Measurements from ENCODE around the gene TMEM132D. TPM values are rescaled to one million over a fixed set of nuclear protein-coding genes. Genes with fewer than 3 reads are reported as not detected.

The TMEM132D gene
- polyA plus RNA-seq, 4 donors, result 0.10 to 0.21 TPM; not detected in 2

DNA sequence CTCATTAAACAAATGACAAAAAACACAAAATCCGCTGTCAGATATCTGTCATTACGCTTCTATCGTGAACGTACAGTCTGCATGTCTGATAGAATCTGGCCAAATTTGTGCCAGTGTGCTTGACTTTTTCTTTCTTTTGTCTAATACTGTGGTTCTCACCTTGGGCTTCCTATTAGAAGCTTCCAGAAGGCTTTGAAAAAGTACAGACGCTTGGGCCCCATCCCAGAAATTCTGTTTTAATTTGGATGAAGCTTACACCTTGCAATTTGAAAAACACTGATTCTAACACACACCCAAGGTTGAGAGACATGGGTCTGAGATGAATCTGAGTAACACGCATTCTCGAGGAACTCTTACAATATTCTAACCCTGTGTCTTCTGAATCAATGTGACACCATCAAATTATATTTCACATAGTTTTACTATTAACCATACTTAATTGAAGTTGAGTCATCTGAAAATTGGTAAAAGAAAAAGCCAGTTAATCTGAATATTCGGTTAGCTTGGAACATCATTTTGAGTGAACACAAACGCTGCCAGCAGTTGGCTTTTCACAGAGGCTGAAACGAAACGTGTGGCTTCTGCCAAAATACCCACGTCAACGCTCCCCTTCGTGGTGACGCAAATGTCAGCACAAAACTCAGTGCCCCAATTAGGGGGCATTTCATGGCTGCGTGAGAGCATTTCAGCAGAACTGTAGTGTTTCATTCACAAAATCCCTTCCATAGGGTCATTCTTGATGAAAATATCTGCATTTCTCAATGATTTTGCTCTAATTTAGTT is 420.5 kb downstream of the TMEM132D start:
- Histone ChIP-seq H3K4me1 (ENCODE audit: control insufficient read depth in 3 of 3, insufficient read depth in 2 of 3, low read depth in 1 of 3, low read length in 2 of 3) (no peaks in the 10 kb centered on the region), H3K27me3 (ENCODE audit: control insufficient read depth in 3 of 3, insufficient read depth in 3 of 3, low read length in 3 of 3) (no peaks in the 10 kb centered on the region), H3K36me3 (ENCODE audit: control insufficient read depth in 3 of 3, insufficient read depth in 2 of 3, low read depth in 1 of 3, low read length in 3 of 3) (no peaks in the 10 kb centered on the region), H3K4me3 (ENCODE audit: low read depth in 1 of 3, low read length in 3 of 3) (no peak overlapping the region), H3K9me3 (ENCODE audit: control insufficient read depth in 2 of 2, insufficient read depth in 1 of 2, low read depth in 1 of 2, low read length in 1 of 2) (peaks cover 0 to 3% of the 10 kb centered on the region in 2 donors), H3K27ac (ENCODE audit: low read depth in 1 of 3, low read length in 2 of 3) (no peak overlapping the region)
- FAIRE-seq, result no peak
- WGBS, 3 donors, result 90 to 95% (median 91%) methylated on average over 16 of the region's 16 CpGs
- DNase-seq, result no peak

DNA sequence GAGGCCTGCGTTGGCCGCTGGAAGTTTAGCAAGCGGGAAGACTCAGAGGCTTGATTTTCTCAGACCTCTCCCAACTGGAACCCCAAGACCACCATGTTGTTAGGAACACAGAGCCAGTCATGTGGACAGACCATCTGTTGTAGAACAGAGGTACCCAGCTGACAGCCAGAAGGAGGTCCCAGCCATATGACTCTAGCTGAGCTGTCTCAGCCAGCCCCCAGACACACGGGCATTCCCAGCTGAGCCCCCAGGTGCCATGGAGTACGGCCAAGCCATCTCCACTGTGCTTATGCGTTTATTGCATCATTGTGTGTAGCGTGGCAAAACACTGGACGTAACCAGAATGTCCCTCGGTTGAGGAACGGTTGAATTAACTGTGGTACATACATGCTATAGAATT is 421.9 kb downstream of the TMEM132D start:
- Histone ChIP-seq H3K4me3 (ENCODE audit: low read depth in 1 of 3, low read length in 3 of 3) (no peak overlapping the region), H3K27me3 (ENCODE audit: control insufficient read depth in 3 of 3, insufficient read depth in 3 of 3, low read length in 3 of 3) (no peaks in the 10 kb centered on the region), H3K9me3 (ENCODE audit: control insufficient read depth in 2 of 2, insufficient read depth in 1 of 2, low read depth in 1 of 2, low read length in 1 of 2) (peaks cover 0 to 3% of the 10 kb centered on the region in 2 donors), H3K36me3 (ENCODE audit: control insufficient read depth in 3 of 3, insufficient read depth in 2 of 3, low read depth in 1 of 3, low read length in 3 of 3) (no peaks in the 10 kb centered on the region), H3K27ac (ENCODE audit: low read depth in 1 of 3, low read length in 2 of 3) (no peak overlapping the region), H3K4me1 (ENCODE audit: control insufficient read depth in 3 of 3, insufficient read depth in 2 of 3, low read depth in 1 of 3, low read length in 2 of 3) (no peaks in the 10 kb centered on the region)
- FAIRE-seq, result no peak
- WGBS, 3 donors, result 86 to 88% (median 86%) methylated on average over 10 of the region's 10 CpGs
- no peak for DNase-seq

DNA sequence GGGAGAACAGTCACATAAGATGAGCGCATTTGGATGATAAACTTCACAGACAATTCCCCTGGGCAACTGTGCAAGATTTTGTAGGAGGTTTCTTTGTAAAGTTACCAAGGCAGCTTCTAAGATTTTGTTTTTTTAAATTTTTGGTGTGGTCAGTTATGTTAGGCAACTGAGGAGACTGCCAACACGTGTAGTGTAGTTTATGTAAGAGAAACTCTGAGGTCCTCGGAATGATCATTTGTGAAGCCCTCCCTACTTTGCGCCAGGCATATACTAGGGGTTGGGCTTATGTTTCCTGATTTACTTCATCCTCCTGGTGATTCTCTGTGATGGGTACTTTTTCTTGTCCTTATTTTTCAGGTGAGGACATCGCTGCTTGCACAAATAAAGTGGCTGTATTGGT is 433.6 kb downstream of the TMEM132D start:
- Histone ChIP-seq H3K27ac (ENCODE audit: low read depth in 1 of 3, low read length in 2 of 3) (no peak overlapping the region), H3K36me3 (ENCODE audit: control insufficient read depth in 3 of 3, insufficient read depth in 2 of 3, low read depth in 1 of 3, low read length in 3 of 3) (no peaks in the 10 kb centered on the region), H3K27me3 (ENCODE audit: control insufficient read depth in 3 of 3, insufficient read depth in 3 of 3, low read length in 3 of 3) (no peaks in the 10 kb centered on the region), H3K4me1 (ENCODE audit: control insufficient read depth in 3 of 3, insufficient read depth in 2 of 3, low read depth in 1 of 3, low read length in 2 of 3) (no peaks in the 10 kb centered on the region), H3K4me3 (ENCODE audit: low read depth in 1 of 3, low read length in 3 of 3) (no peak overlapping the region), H3K9me3 (ENCODE audit: control insufficient read depth in 2 of 2, insufficient read depth in 1 of 2, low read depth in 1 of 2, low read length in 1 of 2) (no peaks in the 10 kb centered on the region)
- FAIRE-seq (no peak), DNase-seq (no peak)
- WGBS, 3 donors, result 73 to 84% (median 82%) methylated on average over 5 of the region's 5 CpGs

DNA sequence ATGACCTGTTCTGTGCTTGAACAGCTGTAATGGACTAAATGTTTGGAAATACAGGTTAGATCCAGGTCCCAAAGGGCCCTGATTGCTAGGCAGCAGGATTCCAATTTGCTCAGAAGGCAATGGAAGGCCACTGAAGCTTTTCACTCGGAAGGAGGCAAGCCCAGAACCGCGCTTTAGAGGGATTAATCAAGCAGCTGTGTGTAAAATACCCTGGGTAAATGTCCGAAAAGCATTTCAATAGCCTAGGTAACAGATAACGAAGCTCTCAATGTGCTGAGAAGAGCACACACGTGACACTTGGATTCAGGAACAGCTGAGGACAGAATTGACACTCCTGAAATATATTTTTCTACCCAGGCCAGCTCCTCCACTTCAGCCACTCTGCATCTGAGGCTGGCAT is 436.1 kb downstream of the TMEM132D start:
- no peaks in the 10 kb centered on the region for H3K9me3 ChIP-seq (ENCODE audit: control insufficient read depth in 2 of 2, insufficient read depth in 1 of 2, low read depth in 1 of 2, low read length in 1 of 2)
- no peak overlapping the region for H3K4me3 ChIP-seq (ENCODE audit: low read depth in 1 of 3, low read length in 3 of 3)
- no peak for DNase-seq
- H3K4me1 ChIP-seq (ENCODE audit: control insufficient read depth in 3 of 3, insufficient read depth in 2 of 3, low read depth in 1 of 3, low read length in 2 of 3), result no peaks in the 10 kb centered on the region
- no peak overlapping the region for H3K27ac ChIP-seq (ENCODE audit: low read depth in 1 of 3, low read length in 2 of 3)
- H3K27me3 ChIP-seq (ENCODE audit: control insufficient read depth in 3 of 3, insufficient read depth in 3 of 3, low read length in 3 of 3), result no peaks in the 10 kb centered on the region
- no peaks in the 10 kb centered on the region for H3K36me3 ChIP-seq (ENCODE audit: control insufficient read depth in 3 of 3, insufficient read depth in 2 of 3, low read depth in 1 of 3, low read length in 3 of 3)
- 80 to 87% (median 84%) methylated on average over 6 of the region's 6 CpGs for WGBS, 3 donors
- FAIRE-seq, result no peak

DNA sequence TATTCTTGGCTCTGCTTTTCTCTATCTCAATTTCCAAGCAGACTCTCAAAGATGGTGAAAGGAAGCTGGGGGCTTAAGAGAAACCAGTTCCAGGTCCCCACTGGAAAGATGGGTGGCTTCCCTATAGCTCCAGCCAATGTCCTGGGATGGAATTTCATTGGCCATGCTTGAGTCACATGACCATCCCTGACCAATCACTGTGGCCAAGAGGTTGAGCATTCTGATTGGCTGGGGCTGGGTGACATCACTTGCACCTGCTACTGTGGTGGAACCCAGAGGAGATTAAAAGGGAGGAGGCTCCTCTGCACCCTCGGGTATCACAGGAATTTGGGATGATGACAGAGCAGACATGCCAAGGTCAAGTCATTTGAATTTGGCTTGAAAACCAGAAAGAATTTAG is 436.5 kb downstream of the TMEM132D start:
- WGBS, 3 donors, result 47 to 68% (median 63%) methylated on average over 1 of the region's 1 CpG
- no peaks in the 10 kb centered on the region for H3K9me3 ChIP-seq (ENCODE audit: control insufficient read depth in 2 of 2, insufficient read depth in 1 of 2, low read depth in 1 of 2, low read length in 1 of 2)
- no peaks in the 10 kb centered on the region for H3K27me3 ChIP-seq (ENCODE audit: control insufficient read depth in 3 of 3, insufficient read depth in 3 of 3, low read length in 3 of 3)
- no peak for FAIRE-seq
- no peak overlapping the region for H3K27ac ChIP-seq (ENCODE audit: low read depth in 1 of 3, low read length in 2 of 3)
- no peaks in the 10 kb centered on the region for H3K4me1 ChIP-seq (ENCODE audit: control insufficient read depth in 3 of 3, insufficient read depth in 2 of 3, low read depth in 1 of 3, low read length in 2 of 3)
- DNase-seq, result no peak
- no peaks in the 10 kb centered on the region for H3K36me3 ChIP-seq (ENCODE audit: control insufficient read depth in 3 of 3, insufficient read depth in 2 of 3, low read depth in 1 of 3, low read length in 3 of 3)
- no peak overlapping the region for H3K4me3 ChIP-seq (ENCODE audit: low read depth in 1 of 3, low read length in 3 of 3)

DNA sequence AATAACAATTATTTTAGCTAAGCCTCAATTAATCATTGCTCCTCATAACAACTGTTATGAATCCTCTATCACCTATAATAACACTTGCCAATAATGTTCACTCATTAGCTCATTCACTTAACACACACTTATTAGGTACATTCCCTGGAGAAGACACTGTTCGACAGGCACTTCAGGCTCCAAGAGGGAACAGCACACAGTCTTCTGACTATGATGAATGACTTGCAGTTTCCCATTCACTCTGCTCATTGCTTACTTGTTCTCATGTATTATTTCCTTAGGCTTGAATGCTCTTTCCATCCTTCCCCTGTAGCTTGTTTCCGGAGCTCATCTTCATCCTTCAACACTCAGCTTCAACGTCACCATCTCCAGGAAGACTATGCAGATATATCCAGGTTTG is 437.3 kb downstream of the TMEM132D start:
- no peak for FAIRE-seq

DNA sequence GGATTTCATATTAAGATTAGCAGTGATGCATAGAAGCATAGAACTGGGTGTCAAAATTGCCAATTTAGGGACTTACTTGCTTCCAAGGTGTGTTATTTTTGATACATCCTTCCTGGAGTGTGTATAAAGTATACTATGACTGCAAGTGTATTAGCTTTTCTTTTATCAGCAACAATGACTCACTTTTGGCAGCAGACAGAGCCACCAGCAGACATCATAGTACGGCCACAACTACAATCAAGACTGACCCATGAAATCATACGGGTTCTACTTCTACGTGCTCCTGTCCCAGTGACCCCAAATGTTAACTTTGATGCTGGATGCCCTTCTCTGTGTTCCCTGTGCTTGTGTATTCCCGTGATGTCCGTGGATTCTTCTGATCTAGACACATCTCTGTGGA is 443.9 kb downstream of the TMEM132D start:
- FAIRE-seq (no peak), DNase-seq (no peak)
- Histone ChIP-seq H3K4me1 (ENCODE audit: control insufficient read depth in 3 of 3, insufficient read depth in 2 of 3, low read depth in 1 of 3, low read length in 2 of 3) (no peaks in the 10 kb centered on the region), H3K9me3 (ENCODE audit: control insufficient read depth in 2 of 2, insufficient read depth in 1 of 2, low read depth in 1 of 2, low read length in 1 of 2) (no peaks in the 10 kb centered on the region), H3K36me3 (ENCODE audit: control insufficient read depth in 3 of 3, insufficient read depth in 2 of 3, low read depth in 1 of 3, low read length in 3 of 3) (no peaks in the 10 kb centered on the region), H3K4me3 (ENCODE audit: low read depth in 1 of 3, low read length in 3 of 3) (no peak overlapping the region), H3K27ac (ENCODE audit: low read depth in 1 of 3, low read length in 2 of 3) (no peak overlapping the region), H3K27me3 (ENCODE audit: control insufficient read depth in 3 of 3, insufficient read depth in 3 of 3, low read length in 3 of 3) (no peaks in the 10 kb centered on the region)
- 57 to 74% (median 73%) methylated on average over 5 of the region's 5 CpGs for WGBS, 3 donors

More for the DNA sequence above, 437.3 kb downstream of the TMEM132D start:
- no peak for DNase-seq
- no peak overlapping the region for H3K4me3 ChIP-seq (ENCODE audit: low read depth in 1 of 3, low read length in 3 of 3)
- H3K36me3 ChIP-seq (ENCODE audit: control insufficient read depth in 3 of 3, insufficient read depth in 2 of 3, low read depth in 1 of 3, low read length in 3 of 3), result no peaks in the 10 kb centered on the region
- WGBS, 3 donors, result 73 to 90% (median 86%) methylated on average over 3 of the region's 3 CpGs
- H3K27me3 ChIP-seq (ENCODE audit: control insufficient read depth in 3 of 3, insufficient read depth in 3 of 3, low read length in 3 of 3), result no peaks in the 10 kb centered on the region
- H3K9me3 ChIP-seq (ENCODE audit: control insufficient read depth in 2 of 2, insufficient read depth in 1 of 2, low read depth in 1 of 2, low read length in 1 of 2), result no peaks in the 10 kb centered on the region
- no peak overlapping the region for H3K27ac ChIP-seq (ENCODE audit: low read depth in 1 of 3, low read length in 2 of 3)
- no peaks in the 10 kb centered on the region for H3K4me1 ChIP-seq (ENCODE audit: control insufficient read depth in 3 of 3, insufficient read depth in 2 of 3, low read depth in 1 of 3, low read length in 2 of 3)

DNA sequence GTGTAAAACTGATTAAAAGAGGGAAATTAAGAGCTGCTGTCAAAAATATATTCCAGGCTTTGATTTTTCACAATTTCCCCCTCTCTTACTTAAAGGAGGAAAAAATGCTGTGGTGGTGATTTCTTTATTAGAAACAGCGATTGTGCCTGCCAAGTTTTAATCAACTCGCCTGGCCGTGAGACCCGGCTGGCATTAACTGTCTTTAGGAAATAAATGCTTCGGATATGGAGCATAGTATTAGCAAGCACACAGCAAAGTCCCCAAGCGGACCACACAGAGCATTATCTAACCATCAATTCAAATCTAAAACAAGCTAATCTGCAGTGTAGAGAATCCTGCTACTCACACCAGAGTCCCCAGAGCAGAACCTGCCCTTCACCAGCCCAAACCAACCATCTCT is 457.1 kb downstream of the TMEM132D start:
- Histone ChIP-seq H3K27me3 (ENCODE audit: control insufficient read depth in 3 of 3, insufficient read depth in 3 of 3, low read length in 3 of 3) (no peaks in the 10 kb centered on the region), H3K36me3 (ENCODE audit: control insufficient read depth in 3 of 3, insufficient read depth in 2 of 3, low read depth in 1 of 3, low read length in 3 of 3) (no peaks in the 10 kb centered on the region), H3K27ac (ENCODE audit: low read depth in 1 of 3, low read length in 2 of 3) (no peak overlapping the region), H3K4me3 (ENCODE audit: low read depth in 1 of 3, low read length in 3 of 3) (no peak overlapping the region), H3K9me3 (ENCODE audit: control insufficient read depth in 2 of 2, insufficient read depth in 1 of 2, low read depth in 1 of 2, low read length in 1 of 2) (no peaks in the 10 kb centered on the region), H3K4me1 (ENCODE audit: control insufficient read depth in 3 of 3, insufficient read depth in 2 of 3, low read depth in 1 of 3, low read length in 2 of 3) (no peaks in the 10 kb centered on the region)
- 83 to 87% (median 86%) methylated on average over 6 of the region's 6 CpGs for WGBS, 3 donors
- FAIRE-seq (no peak), DNase-seq (no peak)

DNA sequence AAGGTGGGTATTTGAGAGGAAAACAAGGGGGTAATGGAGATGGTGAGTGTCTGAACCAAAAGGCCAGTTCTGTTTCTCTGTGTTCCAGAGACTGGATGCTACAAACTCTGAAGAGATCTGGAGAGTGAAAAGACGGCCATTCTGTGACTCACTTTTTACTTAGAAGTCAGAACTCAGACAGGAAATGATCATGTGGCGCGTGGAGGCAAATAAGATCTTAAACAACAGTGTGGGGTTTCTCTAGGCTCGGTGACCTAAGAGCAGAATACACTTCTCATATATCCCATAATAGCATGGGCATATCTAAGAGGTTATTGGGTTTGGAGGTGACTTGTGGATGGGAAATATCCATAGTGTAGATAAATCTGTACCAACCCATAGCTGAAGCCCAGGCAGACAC is 463.5 kb downstream of the TMEM132D start:
- H3K36me3 ChIP-seq (ENCODE audit: control insufficient read depth in 3 of 3, insufficient read depth in 2 of 3, low read depth in 1 of 3, low read length in 3 of 3), result no peaks in the 10 kb centered on the region
- WGBS, 3 donors, result 75 to 89% (median 84%) methylated on average over 4 of the region's 4 CpGs
- H3K4me1 ChIP-seq (ENCODE audit: control insufficient read depth in 3 of 3, insufficient read depth in 2 of 3, low read depth in 1 of 3, low read length in 2 of 3), result no peaks in the 10 kb centered on the region
- H3K27ac ChIP-seq (ENCODE audit: low read depth in 1 of 3, low read length in 2 of 3), result no peak overlapping the region
- no peaks in the 10 kb centered on the region for H3K27me3 ChIP-seq (ENCODE audit: control insufficient read depth in 3 of 3, insufficient read depth in 3 of 3, low read length in 3 of 3)
- FAIRE-seq (no peak), DNase-seq (no peak)
- H3K9me3 ChIP-seq (ENCODE audit: control insufficient read depth in 2 of 2, insufficient read depth in 1 of 2, low read depth in 1 of 2, low read length in 1 of 2), result peaks cover 0 to 4% of the 10 kb centered on the region in 2 donors
- no peak overlapping the region for H3K4me3 ChIP-seq (ENCODE audit: low read depth in 1 of 3, low read length in 3 of 3)
